SK-N-SH treated with all-trans-retinoic acid at 6 μM for 48 hours (cell line): ENCODE results near the gene CTIF.
A peak's percentile ranks its signal among the peaks of the same experiment; 100 is the strongest.

ENCODE experiments used
- ATAC-seq: fragments of 200-7000 bp; cut with Tn5 transposase; 3 replicates; pipeline ENCODE4 v1.9.1; 2020; ENCODE audit warnings: mild to moderate bottlenecking, moderate library complexity
- ARNTL ChIP-seq: fragments of 450-650 bp; formaldehyde crosslinking; IDR thresholded peaks from 2 replicates; pipeline ENCODE4 v1.5.0; 2020; ENCODE audit warnings: low read depth, mild to moderate bottlenecking, moderate library complexity, borderline replicate concordance
- BACH2 ChIP-seq: fragments of 250-450 bp; sonication (Bioruptor Pico); IDR thresholded peaks from 2 replicates; pipeline ENCODE4 v1.9.0; 2021; ENCODE audit warnings: mild to moderate bottlenecking, borderline replicate concordance
- CREB5 ChIP-seq: fragments of 250-450 bp; sonication (Bioruptor Pico); IDR thresholded peaks from 2 replicates; pipeline ENCODE4 v1.5.1; 2020; ENCODE audit warnings: low read depth, mild to moderate bottlenecking, moderate library complexity
- CSDC2 ChIP-seq: fragments of 250-450 bp; sonication (Bioruptor Pico); IDR thresholded peaks from 2 replicates; pipeline ENCODE4 v1.5.0; 2020; ENCODE audit warnings: mild to moderate bottlenecking, moderate library complexity
- CSRNP3 ChIP-seq: fragments of 250-450 bp; sonication (Bioruptor Pico); IDR thresholded peaks from 2 replicates; pipeline ENCODE4 v1.5.1; 2021; ENCODE audit warnings: mild to moderate bottlenecking, moderate library complexity
- ESRRG ChIP-seq: fragments of 250-450 bp; sonication (Bioruptor Pico); IDR thresholded peaks from 2 replicates; pipeline ENCODE4 v1.6.1; 2021; ENCODE audit warnings: mild to moderate bottlenecking
- GLIS3 ChIP-seq: fragments of 250-450 bp; sonication (Bioruptor Pico); IDR thresholded peaks from 2 replicates; pipeline ENCODE4 v1.5.0; 2020; ENCODE audit warnings: mild to moderate bottlenecking, moderate library complexity
- ISL1 ChIP-seq: fragments of 250-450 bp; sonication (Bioruptor Pico); IDR thresholded peaks from 2 replicates; pipeline ENCODE4 v2.1.2; 2022; ENCODE audit warnings: mild to moderate bottlenecking, moderate library complexity
- OSR1 ChIP-seq: fragments of 250-450 bp; sonication (Bioruptor Pico); IDR thresholded peaks from 2 replicates; pipeline ENCODE4 v1.8.0; 2022; ENCODE audit warnings: moderate library complexity, mild to moderate bottlenecking, inconsistent platforms
- PATZ1 ChIP-seq: fragments of 250-450 bp; sonication (Bioruptor Pico); IDR thresholded peaks from 2 replicates; pipeline ENCODE4 v1.8.0; 2020; ENCODE audit warnings: mild to moderate bottlenecking, moderate library complexity, borderline replicate concordance
- RARB ChIP-seq: fragments of 250-450 bp; sonication (Bioruptor Pico); IDR thresholded peaks from 2 replicates; pipeline ENCODE4 v1.8.0; 2021; ENCODE audit warnings: mild to moderate bottlenecking, moderate library complexity
- SNAI2 ChIP-seq: fragments of 250-450 bp; sonication (Bioruptor Pico); IDR thresholded peaks from 2 replicates; pipeline ENCODE4 v1.5.0; 2020; ENCODE audit warnings: mild to moderate bottlenecking, moderate library complexity
- TCF4 ChIP-seq: fragments of 250-450 bp; sonication (Bioruptor Pico); IDR thresholded peaks from 2 replicates; pipeline ENCODE4 v1.8.0; 2021; ENCODE audit warnings: mild to moderate bottlenecking, moderate library complexity, borderline replicate concordance
- TOX ChIP-seq: fragments of 250-450 bp; sonication (Bioruptor Pico); IDR thresholded peaks from 2 replicates; pipeline ENCODE4 v1.8.0; 2021; ENCODE audit warnings: mild to moderate bottlenecking, moderate library complexity, borderline replicate concordance
- TSHZ2 ChIP-seq: fragments of 250-450 bp; sonication (Bioruptor Pico); IDR thresholded peaks from 2 replicates; pipeline ENCODE4 v1.5.0; 2020; ENCODE audit warnings: mild to moderate bottlenecking, moderate library complexity
- ZC3H10 ChIP-seq: fragments of 250-450 bp; sonication (Bioruptor Pico); IDR thresholded peaks from 2 replicates; pipeline ENCODE4 v1.5.1; 2021; ENCODE audit warnings: mild to moderate bottlenecking, moderate library complexity
- ZFP3 ChIP-seq: fragments of 250-450 bp; sonication (Bioruptor Pico); IDR thresholded peaks from 2 replicates; pipeline ENCODE4 v1.5.0; 2020; ENCODE audit warnings: mild to moderate bottlenecking, moderate library complexity
- ZFP30 ChIP-seq: fragments of 450-650 bp; formaldehyde crosslinking; IDR thresholded peaks from 2 replicates; pipeline ENCODE4 v1.5.0; 2022; ENCODE audit warnings: mild to moderate bottlenecking, moderate library complexity
- ZNF565 ChIP-seq: fragments of 450-650 bp; formaldehyde crosslinking; conservative IDR thresholded peaks from 2 replicates; pipeline ENCODE4 v1.5.0; 2020; ENCODE audit warnings: low read depth, mild to moderate bottlenecking, moderate library complexity
- ZNF8 ChIP-seq: fragments of 450-650 bp; formaldehyde crosslinking; IDR thresholded peaks from 2 replicates; pipeline ENCODE4 v1.5.0; 2020; ENCODE audit warnings: mild to moderate bottlenecking, moderate library complexity

The CTIF gene

GRCh38 chr18:48776641-48777025, 237.8 kb downstream of the CTIF start:
- ATAC-seq, result no peak
- no peak for TF ChIP-seq ZFP3 (CRISPR knock-in tag)
- TF ChIP-seq, all 23 proteins: peak for 0

GRCh38 chr18:48777026-48777743, 238.4 kb downstream of the CTIF start:
- TF ChIP-seq ISL1 (CRISPR knock-in tag) (no peak), TCF4 (CRISPR knock-in tag) (no peak), GLIS3 (CRISPR knock-in tag) (no peak), CSRNP3 (CRISPR knock-in tag) (no peak), CREB5 (CRISPR knock-in tag) (no peak), SNAI2 (no peak), ARNTL (CRISPR knock-in tag) (no peak), TOX (CRISPR knock-in tag) (no peak), ESRRG (no peak), PATZ1 (CRISPR knock-in tag) (no peak), ZFP3 (CRISPR knock-in tag) (no peak), ZNF8 (CRISPR knock-in tag) (no peak), ZFP30 (CRISPR knock-in tag) (no peak), ZC3H10 (CRISPR knock-in tag) (no peak), ZNF565 (no peak), TSHZ2 (no peak), OSR1 (CRISPR knock-in tag) (no peak), RARB (CRISPR knock-in tag) (no peak)
- ATAC-seq, result peak; percentile 70

GRCh38 chr18:48777744-48778116, 238.9 kb downstream of the CTIF start:
- TF ChIP-seq CREB5 (CRISPR knock-in tag) (no peak), BACH2 (CRISPR knock-in tag) (no peak), GLIS3 (CRISPR knock-in tag) (no peak), CSDC2 (CRISPR knock-in tag) (no peak), PATZ1 (CRISPR knock-in tag) (no peak), ESRRG (no peak)
- ATAC-seq, result no peak
